HG02798 (cell line): ENCODE results near the gene TIGD7.
A peak's percentile ranks its signal among the peaks of the same experiment; 100 is the strongest.

Experiments used
- ATAC-seq: cut with Tn5 transposase; IDR thresholded peaks from one replicate; pipeline ENCODE4 v1.9.1; 2021; ENCODE audit warnings: mild to moderate bottlenecking; ENCODE audit not compliant: unreplicated experiment, poor library complexity

Gene TIGD7

GRCh38 chr16:3305109-3306068, at the start of gene TIGD7, which contains the start of gene ZNF75A:
Gene TIGD7 (minus strand): TSS chr16:3305430. CDS start chr16:3300614, 4,816 bp downstream.
Gene ZNF75A (plus strand): TSS chr16:3305497. CDS start chr16:3308429, 2,932 bp downstream.
- peak; percentile 93 for ATAC-seq

GRCh38 chr16:3349175-3349574, 43.9 kb upstream of the TIGD7 start:
- no peak for ATAC-seq

GRCh38 chr16:3348547-3349167, 43.4 kb upstream of the TIGD7 start:
- no peak for ATAC-seq

GRCh38 chr16:3347586-3347985, 42.4 kb upstream of the TIGD7 start:
- ATAC-seq, result no peak

- ATAC-seq, result no peak
These were observed 40.8 kb upstream of the TIGD7 start for GRCh38 chr16:3346041-3346440.

GRCh38 chr16:3328643-3329042, 23.4 kb upstream of the TIGD7 start:
- ATAC-seq, result no peak

- no peak for ATAC-seq
These were observed 22.9 kb upstream of the TIGD7 start for GRCh38 chr16:3328104-3328503.

GRCh38 chr16:3327514-3327913, 22.3 kb upstream of the TIGD7 start:
- no peak for ATAC-seq

- ATAC-seq, result no peak
These were observed 16.6 kb upstream of the TIGD7 start for GRCh38 chr16:3321816-3322215.

- ATAC-seq, result no peak
These were observed 12.2 kb upstream of the TIGD7 start for GRCh38 chr16:3317315-3317999.

GRCh38 chr16:3311496-3311895, 6.3 kb upstream of the TIGD7 start:
- ATAC-seq, result no peak

- ATAC-seq, result no peak
These were observed 848 bp upstream of the TIGD7 start for GRCh38 chr16:3306078-3306477.

- ATAC-seq, result no peak
These were observed 860 bp downstream of the TIGD7 start for GRCh38 chr16:3304370-3304769.

GRCh38 chr16:3295783-3296182, 9.4 kb downstream of the TIGD7 start:
- no peak for ATAC-seq

- no peak for ATAC-seq
These were observed 10.0 kb downstream of the TIGD7 start for GRCh38 chr16:3295209-3295608.

GRCh38 chr16:3292604-3293003, 12.6 kb downstream of the TIGD7 start:
- ATAC-seq, result no peak

GRCh38 chr16:3289998-3290673, 15.1 kb downstream of the TIGD7 start:
- ATAC-seq, result no peak

GRCh38 chr16:3285131-3285530, 20.1 kb downstream of the TIGD7 start:
- no peak for ATAC-seq

GRCh38 chr16:3283543-3284447, 21.4 kb downstream of the TIGD7 start:
- ATAC-seq, result no peak
